Measurements from ENCODE around the gene FOLR2. TPM values are rescaled to one million over a fixed set of nuclear protein-coding genes. Genes with fewer than 3 reads are reported as not detected.

FOLR2 gene
- total and polyA plus RNA-seq, 2 of the 8 experiments (the other 6 are each of a cell fraction or from before 2014, with no cell fraction given), result not detected

DNA sequence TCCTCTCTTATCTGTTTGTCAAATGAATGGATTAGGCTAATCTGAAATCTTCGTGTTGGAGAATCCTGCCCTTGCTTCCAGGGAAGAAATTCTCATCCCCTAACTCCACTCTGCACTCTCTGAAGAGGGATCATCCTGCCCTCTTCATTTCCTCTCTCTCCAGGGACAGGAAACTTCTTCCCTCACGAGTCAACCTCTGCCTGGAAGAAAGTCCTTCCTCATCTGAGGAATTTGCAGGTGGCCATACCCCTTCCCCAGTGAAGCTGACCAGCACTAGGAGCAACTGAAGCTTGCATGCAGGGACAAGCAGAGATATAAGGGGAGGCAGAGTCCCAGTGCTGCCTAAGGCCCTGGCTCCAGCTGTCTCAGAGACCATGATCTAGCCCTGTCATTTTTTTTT is 31.0 kb downstream of the FOLR2 start:
- 40% methylated on average over 2 of the region's 2 CpGs; no CpG with 5 or more reads in 1 of the 2 experiments for WGBS, 2 experiments (ENCODE audit: extremely low coverage in 1 of 2, insufficient coverage in 1 of 2, insufficient read length in 1 of 2, insufficient replicate concordance in 2 of 2, low coverage in 1 of 2, low lambda C conversion rate in 2 of 2, missing lambda C conversion rate in 1 of 2)

More for the DNA sequence above, 31.0 kb downstream of the FOLR2 start:
- Histone ChIP-seq H3K56ac (replicated peaks; ENCODE audit: insufficient read length, low read depth, low read length) (no peak overlapping the region), H3K36me3 (ENCODE audit: control insufficient read depth in 2 of 4, insufficient read depth in 4 of 4, low read length in 3 of 4) (no peaks in the 10 kb centered on the region), H3K4me2 (ENCODE audit: insufficient read depth in 1 of 2, low read depth in 2 of 2, low read length in 2 of 2) (no peak overlapping the region), H3K27me3 (replicated peaks in 1 of 4; ENCODE audit: control insufficient read depth in 3 of 4, extremely low read depth in 1 of 4, insufficient read depth in 3 of 4, low read length in 3 of 4) (peaks cover 40 to 65% (median 54%) of the 10 kb centered on the region in 4 experiments), H2BK120ac (replicated peaks; ENCODE audit: low read depth, low read length) (no peak overlapping the region), H4K5ac (ENCODE audit: insufficient read length, low read depth, low read length) (no peak overlapping the region), H4K8ac (ENCODE audit: extremely low read depth, insufficient read depth, low read length) (no peak overlapping the region), H3K9ac (replicated peaks in 1 of 4; ENCODE audit: extremely low read depth in 1 of 4, low read depth in 3 of 4, low read length in 3 of 4) (no peak overlapping the region), H3K4me3 (ENCODE audit: extremely low read depth in 1 of 4, insufficient read depth in 2 of 4, low read depth in 3 of 4, low read length in 4 of 4) (no peak overlapping the region), H3K4me1 (replicated peaks in 1 of 4; ENCODE audit: control insufficient read depth in 3 of 4, insufficient read depth in 4 of 4, low read length in 3 of 4) (peaks cover 0 to 14% (median 3%) of the 10 kb centered on the region in 4 experiments; a peak in 4 of 7 replicates), H2BK12ac (ENCODE audit: low read depth, low read length) (no peak overlapping the region), H4K91ac (replicated peaks; ENCODE audit: insufficient read length, low read length) (no peak overlapping the region), H3K23ac (ENCODE audit: insufficient read length) (no peak overlapping the region), H4K20me1 (replicated peaks in 1 of 2; ENCODE audit: control insufficient read depth in 1 of 2, insufficient read depth in 2 of 2, low read length in 2 of 2) (peaks cover 0 to 2% of the 10 kb centered on the region in 2 experiments), H2BK5ac (ENCODE audit: low read depth, low read length) (no peak overlapping the region), H3K79me1 (ENCODE audit: low read depth, low read length) (no peaks in the 10 kb centered on the region), H3K9me3 (ENCODE audit: insufficient read depth in 2 of 2, low read depth in 1 of 2, low read length in 1 of 2) (no peaks in the 10 kb centered on the region), H2BK15ac (ENCODE audit: low read length) (0 out of 2 replicates have a peak overlapping the region, but pooled peaks have one; percentile 5), H2AFZ (ENCODE audit: low read length) (no peak overlapping the region), H3K4ac (replicated peaks; ENCODE audit: insufficient read length, low read depth, low read length) (no peak overlapping the region), H3K79me2 (ENCODE audit: control insufficient read depth in 1 of 2, insufficient read depth in 2 of 2, low read length in 2 of 2) (no peaks in the 10 kb centered on the region), H2BK20ac (ENCODE audit: low read length) (no peak overlapping the region), H2AK5ac (ENCODE audit: low read depth, low read length) (no peak overlapping the region), H3K18ac (ENCODE audit: extremely low read depth, low read length) (no peak overlapping the region), H3K14ac (ENCODE audit: insufficient read length) (no peak overlapping the region), H3K23me2 (ENCODE audit: low read depth, low read length) (peaks cover 10% of the 10 kb centered on the region; the same call in 1 of the 2 replicates), H3K27ac (ENCODE audit: low read depth, low read length) (no peak overlapping the region)
- FAIRE-seq (no peak), DNase-seq (ENCODE audit: low read depth in 1 of 2, low spot score in 2 of 2) (no peak)
- POLR2A ChIA-PET (ENCODE audit: partially characterized antibody), result interaction anchor here (1.9 kb wide), 1 partner anchor 24 kb away, joined by 4 read pairs; no protein-coding TSS in a partner anchor
- CTCF ChIA-PET (ENCODE audit: partially characterized antibody), result interaction anchor here (0.9 to 10.0 kb wide), 7 partner anchors 10 to 184 kb away, joined by 3 to 101 read pairs (median 3); partner anchors contain the start of gene CLPB
- TF ChIP-seq BRCA1 (IDR thresholded peaks at IDR 0.05; ENCODE audit: low read depth, low read length), result no peak
- no peak for TF ChIP-seq TBP (IDR thresholded peaks at IDR 0.05; ENCODE audit: low read depth, low read length)

All from H1 (cell line).